Measurements from ENCODE around the gene ELL.

The ELL gene

DNA sequence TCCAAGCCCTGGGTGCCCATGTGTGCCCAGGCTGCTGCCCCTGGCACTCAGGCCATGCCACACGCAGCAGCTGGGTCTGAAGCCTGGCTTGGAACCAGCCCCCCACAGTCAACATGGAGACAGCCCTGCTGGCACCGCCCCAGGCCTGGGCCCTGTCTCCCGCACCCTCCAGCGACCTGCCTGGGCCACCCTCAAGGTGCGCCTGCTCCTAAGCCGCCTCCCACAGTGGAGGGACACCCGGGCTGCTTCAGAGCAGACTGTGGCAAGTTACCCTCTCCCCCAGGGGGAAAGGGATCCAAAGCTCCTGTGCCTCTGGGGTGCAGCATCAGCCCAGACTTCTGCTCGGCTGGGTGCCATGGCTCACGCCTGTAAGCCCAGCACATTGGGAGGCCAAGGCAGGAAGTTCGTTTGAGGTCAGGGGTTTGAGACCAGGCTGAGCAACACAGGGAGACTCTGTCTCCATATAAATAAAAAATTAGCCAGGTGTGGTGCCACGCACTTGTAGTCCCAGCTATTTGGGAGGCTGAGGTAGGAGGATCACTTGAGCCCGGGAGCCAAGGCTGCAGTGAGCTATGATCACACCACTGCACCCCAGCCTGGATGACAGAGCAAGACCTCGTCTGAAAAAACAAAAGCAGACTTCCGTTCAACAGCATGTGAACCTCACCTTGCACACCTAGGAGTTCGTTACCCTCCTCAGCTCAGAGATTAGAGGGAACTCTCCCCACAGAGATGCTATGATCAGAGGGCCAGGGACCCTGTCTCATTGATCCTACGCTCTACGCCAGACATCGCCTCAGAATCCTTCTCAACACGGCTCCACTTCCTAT is 15.6 kb downstream of the ELL start:
- DNase-seq (ENCODE audit: low read depth in 2 of 2, low spot score in 1 of 2): no peak

DNA sequence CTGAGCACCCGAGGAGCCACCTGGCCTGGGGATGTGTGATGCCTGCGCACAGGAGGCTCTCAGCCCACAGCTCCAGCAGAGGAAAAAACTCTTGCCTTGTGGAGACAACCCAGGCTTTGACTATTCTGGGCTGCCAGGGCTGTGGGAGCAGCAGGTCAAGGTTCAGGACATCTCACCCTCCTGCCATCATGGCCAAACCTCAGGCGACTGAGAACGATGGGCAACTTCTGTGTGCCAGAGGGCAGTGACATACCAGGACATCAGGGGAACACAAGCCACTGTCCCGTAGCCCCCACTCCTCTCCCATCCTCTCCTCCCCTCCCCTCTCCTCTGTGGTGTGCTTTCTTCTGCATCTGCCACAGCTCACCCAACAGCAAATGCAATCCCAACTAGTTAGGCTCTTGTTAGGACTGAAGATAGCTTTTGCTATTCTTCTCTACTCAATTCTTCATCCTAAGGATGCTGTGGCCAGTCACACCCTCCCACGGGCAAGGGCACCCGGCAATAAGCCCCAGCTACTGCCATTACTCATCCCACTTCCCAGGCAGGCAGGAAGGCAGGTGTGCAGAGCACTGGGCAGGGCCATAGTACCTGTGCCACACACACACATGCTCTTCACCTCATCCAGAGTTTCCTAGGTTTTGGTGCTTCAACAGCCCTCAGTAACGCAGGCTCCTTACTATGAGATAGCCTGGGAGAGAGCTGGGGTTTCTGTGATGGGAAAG is 16.8 kb downstream of the ELL start:
- no peak for DNase-seq (ENCODE audit: low read depth in 2 of 2, low spot score in 1 of 2)

DNA sequence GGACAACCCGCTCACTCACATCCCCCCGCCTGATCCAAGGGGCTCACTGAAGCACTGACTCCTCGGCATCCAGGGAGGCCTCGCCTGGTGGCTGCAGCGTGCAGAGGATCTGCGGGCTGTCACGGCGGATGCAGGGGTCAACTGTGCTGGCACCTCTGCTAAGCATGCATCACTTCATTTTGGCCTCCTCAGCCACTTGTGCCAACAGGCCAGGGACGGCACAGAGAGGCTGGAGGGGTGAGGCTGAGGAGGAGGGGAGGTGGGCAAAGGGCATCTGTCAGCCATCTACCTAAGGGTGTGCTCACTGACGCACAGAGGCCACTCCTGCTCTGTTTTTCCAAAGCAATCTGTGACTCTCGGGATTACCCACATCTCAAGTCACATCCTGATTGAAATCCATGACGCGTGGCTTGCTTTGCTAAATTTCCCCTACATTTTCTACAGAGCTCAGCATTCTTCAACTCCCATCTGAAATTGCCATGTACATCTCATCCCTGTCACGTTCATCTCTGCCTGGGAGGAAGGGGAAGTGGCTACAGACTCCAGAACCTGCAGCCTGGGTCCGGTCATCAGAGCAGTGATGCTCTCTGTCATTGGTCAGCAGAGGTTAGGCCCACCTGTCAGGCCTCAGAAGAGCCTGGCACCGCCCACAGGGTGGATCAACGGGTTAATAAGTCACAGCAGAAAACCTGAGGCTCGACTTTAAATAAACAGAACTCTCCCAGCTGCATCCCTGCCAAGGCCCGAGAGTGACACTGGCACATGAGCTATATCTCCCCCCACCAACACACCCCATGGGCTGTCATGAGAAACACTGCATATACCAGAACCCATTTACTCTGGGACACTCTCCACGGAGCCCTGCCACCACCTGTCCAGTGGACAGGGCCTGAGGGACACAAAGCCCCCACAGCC is 17.6 kb downstream of the ELL start:
- no peak for DNase-seq (ENCODE audit: low read depth in 2 of 2, low spot score in 1 of 2)

DNA sequence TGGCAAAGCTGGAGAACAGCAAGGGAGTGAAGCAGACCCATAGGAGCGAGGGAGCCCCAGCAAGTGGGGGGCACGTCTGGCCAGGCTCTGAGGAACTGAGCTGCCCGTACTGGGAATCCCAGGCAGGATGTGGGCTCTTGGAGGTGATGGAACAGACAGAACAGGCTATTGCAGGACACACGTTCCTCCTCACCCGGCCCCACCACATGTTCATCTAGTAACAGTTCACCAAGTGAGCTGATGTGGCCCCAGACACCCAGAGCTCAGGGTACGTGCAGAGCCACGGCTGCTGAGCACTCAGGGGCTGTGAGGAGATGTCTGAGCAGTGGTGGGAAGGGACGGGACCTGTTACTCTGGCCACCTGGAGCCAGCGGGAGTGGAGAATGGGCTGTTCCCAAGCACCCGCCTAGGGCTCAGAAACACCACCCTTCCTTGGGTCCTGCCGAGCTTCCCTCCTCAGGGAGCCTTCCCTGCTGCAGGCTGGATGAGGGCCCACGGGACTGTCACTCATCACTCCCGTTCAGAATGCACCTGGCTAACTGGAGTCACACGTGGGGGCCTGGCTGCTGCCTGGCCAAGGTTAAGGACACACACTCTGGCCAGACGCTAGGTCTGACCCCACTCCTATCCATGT is 18.4 kb downstream of the ELL start:
- DNase-seq (ENCODE audit: low read depth in 2 of 2, low spot score in 1 of 2): no peak

DNA sequence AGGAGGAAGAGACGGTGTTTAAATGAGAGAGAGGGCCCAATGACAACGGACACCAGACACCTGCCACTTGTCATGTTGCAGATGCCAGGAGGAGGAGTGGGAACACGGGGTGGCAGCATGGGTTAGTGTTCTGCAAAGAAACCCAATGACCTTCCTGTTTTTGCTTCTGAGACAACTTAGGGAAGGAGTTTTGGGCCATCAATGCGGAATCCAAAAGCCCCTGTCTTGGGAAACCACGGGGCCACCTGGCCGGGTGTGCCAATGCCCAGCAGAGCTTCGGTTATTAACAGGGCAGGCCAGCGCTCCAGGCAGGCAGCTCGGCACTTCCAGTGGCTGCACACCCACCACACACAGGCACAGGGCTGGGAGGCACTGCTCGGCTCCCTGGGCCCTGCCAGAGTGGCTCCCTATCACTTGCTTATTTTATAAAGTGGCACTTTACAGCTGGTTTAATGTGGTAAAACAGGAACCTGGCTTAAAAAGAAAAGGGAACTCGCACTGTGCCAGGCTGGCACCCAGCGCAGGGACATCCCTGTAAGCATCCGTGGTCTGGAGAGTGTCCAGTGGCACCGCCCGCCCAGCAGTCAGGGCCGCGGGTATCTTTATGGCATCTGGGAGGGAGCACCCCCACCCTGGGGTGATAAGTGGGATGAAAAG is 19.1 kb downstream of the ELL start:
- no peak for DNase-seq (ENCODE audit: low read depth in 2 of 2, low spot score in 1 of 2)

DNA sequence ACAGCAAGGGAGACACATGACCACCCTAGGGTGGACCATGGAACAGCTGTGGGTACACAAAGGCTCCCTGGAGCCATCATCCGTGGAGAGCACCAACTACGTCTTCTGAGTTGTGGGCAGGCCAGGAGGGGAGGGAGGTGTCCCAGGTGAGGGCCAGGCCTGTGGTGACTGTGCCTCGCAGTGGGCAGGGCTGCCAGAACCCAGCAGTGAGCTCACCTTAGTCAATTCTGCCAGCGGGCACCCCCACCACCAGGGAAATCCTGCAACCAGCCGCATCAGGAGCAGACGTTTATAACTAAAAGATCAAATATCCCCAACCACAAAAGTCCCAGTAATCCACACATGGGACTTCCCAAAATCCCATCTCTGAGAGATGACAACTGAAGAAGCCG is 19.6 kb downstream of the ELL start:
- no peak for DNase-seq (ENCODE audit: low read depth in 2 of 2, low spot score in 1 of 2)

DNA sequence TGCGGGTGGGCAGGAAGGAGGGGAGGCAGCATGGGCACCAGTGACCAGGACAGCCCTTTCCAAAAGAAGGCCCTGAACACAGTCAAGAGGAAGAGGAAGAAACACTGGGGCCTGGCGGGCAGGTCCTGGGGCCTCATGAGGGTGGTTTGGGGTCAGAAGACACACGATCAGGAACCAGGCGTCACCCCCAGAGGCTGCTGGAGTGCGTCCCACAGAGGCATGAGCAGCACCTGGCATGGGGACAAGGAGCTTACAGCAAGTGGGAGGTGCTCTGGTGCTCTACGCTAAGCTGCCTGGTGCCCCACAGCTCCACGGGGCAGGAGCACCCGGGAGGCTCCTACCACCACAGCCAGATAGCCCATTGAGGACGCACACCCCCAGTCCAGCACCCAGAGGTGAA is 20.0 kb downstream of the ELL start:
- DNase-seq (ENCODE audit: low read depth in 2 of 2, low spot score in 1 of 2): no peak

DNA sequence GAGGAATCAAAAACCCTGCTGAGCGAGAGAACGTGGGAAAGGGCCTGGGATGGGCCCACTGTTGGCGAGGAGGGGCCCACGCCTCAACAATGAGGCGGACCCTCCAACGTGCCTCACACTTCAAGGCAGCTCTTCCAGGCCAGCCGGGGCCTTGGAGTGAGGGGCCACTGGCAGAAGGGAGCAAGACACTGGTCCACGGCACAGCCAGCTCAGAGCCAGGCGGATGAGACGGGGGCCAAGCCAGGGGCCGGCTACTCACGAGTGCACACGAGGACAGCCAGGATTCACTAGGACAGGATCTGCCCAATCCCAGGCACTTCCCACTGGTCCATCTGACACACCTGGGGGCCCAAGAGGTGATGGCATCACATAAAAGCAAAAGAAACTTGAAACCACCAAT is 20.5 kb downstream of the ELL start:
- no peak for DNase-seq (ENCODE audit: low read depth in 2 of 2, low spot score in 1 of 2)

DNA sequence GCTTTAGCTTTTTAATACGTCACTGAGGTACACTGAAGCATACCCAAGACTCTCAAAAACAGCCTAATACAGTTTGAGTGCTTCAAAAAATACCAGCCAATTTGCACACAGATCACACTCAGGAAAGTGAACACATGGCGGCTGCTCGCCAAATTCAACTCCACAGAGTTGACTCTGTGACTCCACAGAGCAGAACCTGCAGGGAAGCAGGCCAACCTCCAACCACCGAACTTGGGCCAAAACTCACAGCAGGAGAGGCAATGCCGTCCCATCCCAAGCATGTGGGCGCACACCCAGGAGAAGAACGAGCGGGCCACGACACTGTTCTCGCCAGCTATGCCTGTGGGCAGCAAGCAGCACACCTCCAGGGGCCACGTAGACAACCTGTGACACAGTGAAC is 21.1 kb downstream of the ELL start:
- no peak for DNase-seq (ENCODE audit: low read depth in 2 of 2, low spot score in 1 of 2)

DNA sequence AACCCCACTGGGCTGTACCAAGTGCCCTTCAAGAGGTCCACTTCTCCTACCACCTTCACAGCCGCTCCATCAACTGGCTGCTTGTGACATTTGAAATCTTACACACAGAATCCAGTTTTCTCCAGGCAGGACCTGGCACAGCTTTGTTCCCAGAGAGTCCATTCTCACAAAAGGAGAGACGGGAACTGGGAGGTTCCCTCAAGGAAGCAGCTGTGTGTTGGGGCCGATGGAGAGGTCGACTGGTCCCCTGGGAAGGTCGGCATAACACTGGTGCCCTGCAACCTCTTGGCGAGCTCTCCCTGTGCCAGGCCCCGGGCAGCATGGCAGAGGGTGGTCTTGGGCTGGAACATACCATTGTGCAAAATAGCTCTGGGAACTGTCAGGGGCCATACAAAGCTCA is 21.5 kb downstream of the ELL start:
- no peak for DNase-seq (ENCODE audit: low read depth in 2 of 2, low spot score in 1 of 2)

DNA sequence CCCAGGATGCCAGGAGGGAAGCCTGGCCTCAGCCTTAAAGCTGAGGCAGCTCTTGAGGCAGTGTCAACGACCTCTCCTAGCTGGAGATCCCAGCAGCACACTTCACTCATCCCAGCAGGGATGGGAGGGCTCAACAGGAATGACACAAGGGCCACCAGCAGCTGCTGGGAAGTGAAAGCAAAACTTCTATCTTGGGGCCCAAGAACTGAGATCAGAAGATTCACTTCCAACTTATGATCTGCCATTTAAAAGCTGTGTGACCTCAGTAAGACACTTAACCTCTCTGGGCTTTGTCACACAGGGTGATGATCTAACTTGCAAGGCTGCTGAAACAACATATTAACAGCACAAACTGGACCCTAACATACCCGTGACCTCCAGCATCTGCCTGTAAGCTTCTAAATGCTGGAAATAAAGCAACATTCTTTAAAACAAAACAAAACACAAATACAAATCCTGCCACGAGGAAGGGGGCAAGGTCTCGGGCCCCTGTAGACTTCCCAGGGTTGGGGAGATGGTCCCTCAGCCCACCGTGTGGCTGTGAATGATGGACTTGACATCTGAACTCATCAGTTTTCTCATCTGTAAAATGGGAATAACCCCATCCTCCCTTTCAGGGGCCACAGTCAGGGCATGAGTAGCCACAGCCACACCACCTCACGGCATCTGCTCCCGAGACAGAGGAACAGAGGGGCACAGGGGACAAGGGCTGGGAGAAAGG is 22.7 kb downstream of the ELL start:
- DNase-seq (ENCODE audit: low read depth in 2 of 2, low spot score in 1 of 2): no peak

DNA sequence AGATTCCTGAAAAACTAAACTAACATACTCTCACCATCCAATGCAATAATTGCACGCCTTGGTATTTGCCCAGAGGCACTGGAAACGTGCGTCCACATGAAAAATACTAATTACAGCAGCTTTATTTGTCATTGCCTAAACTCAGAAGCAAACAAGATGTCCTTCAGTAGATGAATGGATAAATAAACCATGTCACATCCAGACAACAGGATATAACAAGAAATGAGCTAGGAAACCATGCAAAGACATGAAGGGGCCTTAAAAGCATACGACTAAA is 25.0 kb downstream of the ELL start:
- no peak for DNase-seq (ENCODE audit: low read depth in 2 of 2, low spot score in 1 of 2)

DNA sequence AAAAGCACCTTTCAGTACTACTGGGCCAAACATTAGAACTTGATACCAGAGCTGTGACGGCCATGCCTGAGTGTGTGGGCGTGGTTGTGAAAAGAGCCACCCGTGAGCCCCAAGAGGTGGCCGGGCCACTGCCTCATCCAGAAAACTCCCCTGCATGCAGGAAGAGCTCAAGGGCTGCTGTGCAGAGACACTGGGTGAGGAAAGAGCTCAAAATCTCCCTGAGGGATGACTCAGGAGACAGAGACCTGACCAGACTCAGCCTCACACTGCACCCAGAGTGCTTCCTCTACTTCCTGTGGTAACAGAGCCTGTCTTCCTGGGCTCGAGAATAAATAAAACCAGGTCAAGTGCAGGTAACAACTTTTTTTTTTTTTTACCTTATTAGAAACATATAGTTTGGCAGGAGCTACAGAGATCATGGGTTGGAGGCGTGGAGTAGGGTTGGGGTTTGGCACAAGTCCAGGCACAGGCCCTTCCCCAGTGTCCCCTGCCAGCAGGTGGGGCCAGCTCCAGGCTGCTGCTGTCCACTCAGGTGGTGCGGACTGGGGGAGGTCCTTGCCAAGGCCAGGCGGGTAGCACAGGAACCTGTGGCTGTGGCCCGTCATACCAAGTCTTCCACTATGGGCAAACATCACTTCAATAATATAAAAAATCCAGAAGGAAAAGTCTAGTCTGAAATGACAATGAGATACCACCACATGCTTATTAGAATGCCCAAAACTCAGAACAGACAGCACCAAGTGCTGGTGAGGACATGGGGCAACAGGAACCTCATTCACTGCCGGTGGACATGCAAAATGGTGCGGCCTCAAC is 25.5 kb downstream of the ELL start:
- DNase-seq (ENCODE audit: low read depth in 2 of 2, low spot score in 1 of 2): peak in 1 of 2 donors; percentile 34

DNA sequence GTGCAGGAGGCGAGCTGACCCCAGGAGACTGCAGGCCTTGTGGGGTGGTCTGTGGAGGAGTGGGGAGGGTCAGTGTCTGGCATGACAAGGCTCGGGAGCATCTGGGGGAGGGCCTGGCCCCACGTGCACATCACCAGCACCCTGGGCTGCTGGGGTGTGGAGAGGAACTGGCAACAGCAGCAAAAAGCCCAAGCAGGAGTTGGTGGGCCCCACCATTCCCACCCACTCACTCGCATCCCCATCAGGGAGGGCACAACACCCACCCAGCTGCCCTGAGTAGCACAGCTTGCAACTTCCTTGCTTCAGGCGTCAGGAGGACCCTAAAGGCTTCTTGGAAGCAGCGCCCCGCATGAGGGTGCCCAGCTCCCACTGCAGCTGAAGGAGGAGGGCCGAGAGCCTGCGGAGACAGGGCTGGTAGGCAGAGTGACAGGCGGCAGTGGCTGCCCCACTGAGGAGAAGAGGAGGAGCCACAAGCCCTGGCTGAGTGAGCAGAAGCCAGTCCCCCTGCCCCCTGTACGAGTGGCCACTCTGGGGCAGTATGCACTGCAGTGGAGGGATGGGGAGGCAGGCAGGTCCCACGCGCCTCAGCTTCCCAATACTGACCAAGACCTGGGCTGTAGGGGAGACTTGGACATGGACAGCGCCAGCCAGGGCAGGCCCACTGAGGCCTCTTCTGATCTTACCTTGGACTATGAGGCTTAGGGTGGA is 26.5 kb downstream of the ELL start:
- DNase-seq (ENCODE audit: low read depth in 2 of 2, low spot score in 1 of 2): no peak

DNA sequence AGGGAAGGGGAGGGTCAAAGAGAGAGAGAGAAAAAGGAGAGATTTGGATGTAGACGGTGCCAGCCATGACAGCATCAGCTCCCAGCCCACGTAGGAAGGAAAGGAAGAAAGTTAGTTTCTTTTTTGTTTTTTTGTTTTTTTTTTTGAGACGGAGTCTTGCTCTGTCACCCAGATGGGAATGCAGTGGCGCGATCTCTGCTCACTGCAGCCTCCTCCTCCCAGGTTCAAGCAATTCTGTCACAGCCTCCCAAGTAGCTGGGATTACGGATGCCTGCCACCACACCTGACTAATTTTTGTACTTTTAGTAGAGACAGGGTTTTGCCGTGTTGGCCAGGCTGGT is 27.6 kb downstream of the ELL start:
- no peak for DNase-seq (ENCODE audit: low read depth in 2 of 2, low spot score in 1 of 2)

DNA sequence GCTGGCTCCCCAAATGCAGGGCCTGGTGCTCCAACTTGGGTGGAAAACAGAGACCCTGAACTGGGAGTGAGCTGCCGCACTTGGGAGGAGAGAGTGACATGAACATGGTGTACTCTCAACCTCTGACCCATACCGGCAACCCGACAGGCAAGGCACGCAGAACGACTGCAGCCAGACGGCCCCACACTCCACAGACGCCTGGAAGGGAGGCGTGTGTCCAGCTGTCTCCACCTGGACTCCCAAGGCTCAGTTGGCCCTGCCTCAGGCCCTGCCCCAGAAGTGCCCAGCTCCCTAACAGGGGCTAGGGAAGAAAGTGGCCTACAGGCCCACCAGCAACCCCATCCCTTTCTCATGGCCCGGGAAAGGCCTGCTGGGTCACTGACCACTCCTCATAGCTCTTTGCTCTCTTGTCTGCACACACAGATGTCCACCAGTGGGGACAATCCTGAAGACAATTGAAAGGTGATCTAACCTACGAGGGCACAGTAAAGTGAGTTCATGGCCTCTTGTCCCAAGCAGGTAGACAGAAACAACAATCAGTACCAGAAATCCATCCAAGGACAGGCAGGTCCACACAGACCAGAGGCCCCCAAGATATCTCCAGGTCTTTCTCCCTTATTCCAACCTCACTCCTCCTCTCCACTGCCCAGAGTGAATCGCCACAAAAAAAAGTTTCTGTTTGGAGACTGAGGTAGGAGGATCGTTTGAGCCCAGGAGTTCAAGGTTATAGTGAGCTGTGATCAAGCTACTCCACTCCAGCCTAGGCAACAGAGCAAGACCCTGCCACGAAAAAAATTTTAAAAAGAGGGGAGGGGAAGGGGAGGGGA is 28.2 kb downstream of the ELL start:
- DNase-seq (ENCODE audit: low read depth in 2 of 2, low spot score in 1 of 2): no peak

DNA sequence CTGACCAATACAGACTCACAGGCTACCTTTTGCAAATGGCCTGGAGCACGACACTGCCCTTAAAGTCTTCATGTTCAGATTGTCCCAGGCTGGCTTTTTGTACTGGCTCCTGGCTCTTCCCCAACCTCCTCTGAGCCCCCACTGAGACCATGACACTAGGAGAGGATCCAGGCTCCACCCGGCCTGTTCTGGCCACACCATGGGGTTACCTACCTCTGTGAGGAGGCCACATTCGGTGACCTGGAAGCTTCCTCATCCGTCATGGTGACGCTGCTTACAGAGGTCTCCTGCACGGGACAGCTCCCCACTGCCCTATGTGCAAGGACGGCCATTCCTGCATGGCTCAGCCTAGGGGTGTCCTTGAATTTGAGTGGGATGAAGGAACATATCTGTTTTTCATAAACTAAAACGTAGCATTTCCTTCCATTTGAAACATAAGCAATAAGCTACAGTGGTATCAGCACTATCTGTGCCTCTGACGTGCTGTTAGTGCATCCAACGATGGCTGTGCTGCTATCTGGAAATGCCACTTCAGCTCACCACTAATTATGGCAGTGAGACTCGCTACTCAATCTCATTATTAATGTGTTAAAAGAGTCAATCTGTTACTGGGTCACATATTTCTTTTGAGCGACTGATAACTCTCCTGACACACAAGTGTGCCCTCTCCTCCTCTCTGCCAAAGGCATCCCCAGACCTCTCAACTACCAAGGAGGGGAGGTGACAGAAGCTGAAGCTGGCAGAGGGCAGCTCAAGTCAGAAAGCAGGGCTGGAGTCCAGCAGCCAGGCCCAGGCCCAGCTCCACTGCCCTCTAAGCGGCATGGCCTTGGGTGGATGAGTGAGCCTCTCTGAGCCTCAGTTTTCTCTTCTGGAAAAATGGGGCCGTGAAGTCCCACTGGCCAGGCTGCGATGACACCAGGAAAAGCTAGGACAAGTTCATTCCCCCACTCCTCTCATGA is 29.6 kb downstream of the ELL start:
- DNase-seq (ENCODE audit: low read depth in 2 of 2, low spot score in 1 of 2): no peak

Measured in stimulated activated CD8-positive, alpha-beta memory T cell treated with anti-CD3 and anti-CD28 coated beads, Interleukin-4, amount 100 ng/mL, for 1 hour (primary cell).